GM13977 (cell line): ENCODE measurements around the gene SBK3.
"Not testable (repeated sequence)": the region's sequence is repeated elsewhere in the genome, so short reads cannot be mapped to it uniquely, and the experiment has no call there.

Experiments
- DNase-seq: peaks from one replicate; pipeline ENCODE4 v3.0.0; 2012; ENCODE audit warnings: low spot score
- CTCF ChIP-seq: IDR thresholded peaks from 2 replicates; pipeline ENCODE4 v1.5.1; 2012; ENCODE audit warnings: mild to moderate bottlenecking, control low read depth; ENCODE audit not compliant: insufficient read depth; ENCODE audit errors: extremely low read depth, missing control alignments
- in situ Hi-C: fragments of 300-500 bp; cut with MboI; formaldehyde crosslinking; loops from one replicate; pipeline ENCODE4 v1.12.0; 2022; ENCODE audit warnings: low sequenced_read_pairs, low pct_unique_long_range_greater_than_20kb, mixed read lengths, inconsistent platforms; ENCODE audit not compliant: unreplicated experiment

SBK3 gene

GRCh38 chr19:55502197-55502952 lies 43.0 kb downstream of the SBK3 start:
- no peak for DNase-seq
- in situ Hi-C loops: no loop called here
- TF ChIP-seq CTCF: no peak

DNA sequence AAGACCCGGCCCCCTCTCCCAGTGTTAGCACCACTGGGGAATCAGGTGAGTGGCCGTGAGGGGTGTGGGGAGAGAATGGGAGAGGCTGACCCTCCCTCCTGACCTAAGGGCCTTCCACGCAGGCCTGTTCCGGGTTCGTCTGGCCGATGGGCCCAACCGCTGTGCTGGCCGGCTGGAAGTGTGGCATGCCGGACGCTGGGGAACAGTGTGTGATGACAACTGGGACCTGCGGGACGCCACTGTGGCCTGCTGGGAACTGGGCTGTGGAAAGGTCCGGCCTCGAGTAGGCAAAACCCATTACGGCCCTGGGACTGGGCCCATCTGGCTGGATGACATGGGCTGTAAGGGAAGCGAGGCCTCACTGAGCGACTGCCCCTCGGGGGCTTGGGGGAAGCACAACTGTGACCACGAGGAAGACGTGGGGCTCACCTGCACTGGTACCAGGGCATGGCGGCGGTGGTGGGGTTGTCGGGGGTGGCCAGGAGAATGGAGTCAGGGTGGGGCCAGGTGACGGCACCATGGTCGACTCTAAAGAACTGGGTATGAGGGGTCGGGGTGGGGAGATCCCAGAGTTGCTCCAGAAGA lies 44.9 kb downstream of the SBK3 start:
- DNase-seq: no peak
- in situ Hi-C loops: no loop called here

DNA sequence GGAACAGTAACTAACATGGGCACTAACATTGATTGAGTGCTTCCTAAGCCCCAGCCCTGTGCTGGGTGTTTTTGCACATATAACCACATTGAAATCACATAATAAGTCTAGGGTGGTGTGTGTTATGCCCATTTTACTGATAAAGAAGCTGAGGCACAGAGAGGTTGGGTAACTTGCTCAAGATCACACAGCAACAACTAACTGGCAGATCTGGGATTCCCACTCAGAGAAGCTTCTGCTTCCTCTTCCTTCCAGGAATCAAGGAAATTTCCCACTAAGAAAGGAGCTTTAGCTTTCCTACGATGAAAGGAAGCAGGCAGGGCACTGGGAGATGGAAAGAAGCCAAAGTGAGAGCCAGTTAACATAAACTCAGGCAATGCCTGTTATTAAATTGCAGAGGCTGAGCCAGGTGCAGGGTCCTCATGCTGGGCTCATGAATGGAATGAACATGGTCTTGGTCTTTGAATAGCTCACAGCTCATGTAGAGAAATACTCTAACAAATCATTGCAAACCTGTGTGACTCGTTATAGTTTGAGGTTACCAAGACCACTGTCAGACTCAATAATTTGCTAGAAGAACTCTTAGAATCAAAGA lies 47.0 kb downstream of the SBK3 start:
- in situ Hi-C loops: no loop called here
- DNase-seq: no peak
- TF ChIP-seq CTCF: no peak

More for the DNA sequence above, 44.9 kb downstream of the SBK3 start:
- no peak for TF ChIP-seq CTCF

DNA sequence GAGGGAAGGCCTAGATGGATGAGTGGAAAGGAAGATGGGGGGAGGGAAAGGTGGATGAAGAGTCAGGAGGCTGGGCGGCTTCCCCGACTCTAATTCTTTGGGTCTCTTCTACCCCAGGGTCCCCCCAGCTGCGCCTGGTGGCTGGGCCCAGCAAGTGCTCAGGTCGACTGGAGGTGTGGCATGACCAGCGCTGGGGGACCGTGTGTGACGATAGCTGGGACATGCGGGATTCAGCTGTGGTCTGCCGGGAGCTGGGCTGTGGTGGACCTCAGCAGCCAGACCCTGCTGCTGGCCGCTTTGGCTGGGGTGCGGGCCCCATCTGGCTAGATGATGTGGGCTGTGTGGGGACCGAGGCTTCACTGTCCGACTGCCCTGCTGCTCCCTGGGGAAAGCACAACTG lies 47.6 kb downstream of the SBK3 start:
- no peak for DNase-seq
- TF ChIP-seq CTCF: no peak
- in situ Hi-C loops: no loop called here

DNA sequence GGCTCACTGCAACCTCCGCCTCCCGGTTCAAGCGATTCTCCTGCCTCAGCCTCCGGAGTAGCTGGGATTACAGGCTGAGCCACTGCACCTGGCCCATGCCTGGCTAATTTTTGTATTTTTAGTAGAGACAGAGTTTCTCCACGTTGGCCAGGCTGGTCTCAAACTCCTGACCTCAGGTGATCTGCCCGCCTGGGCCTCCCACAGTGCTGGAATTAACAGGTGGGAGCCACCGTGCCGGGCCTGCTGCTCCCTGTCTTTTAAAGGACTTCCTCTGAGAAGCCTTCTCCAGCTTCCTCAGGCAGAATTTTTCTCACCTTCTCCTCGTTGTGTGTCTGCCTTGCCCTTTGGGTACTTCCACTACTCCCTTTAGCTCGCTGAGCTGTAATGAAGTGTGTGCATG lies 48.5 kb downstream of the SBK3 start:
- in situ Hi-C loops, DNase-seq: not testable (repeated sequence)

DNA sequence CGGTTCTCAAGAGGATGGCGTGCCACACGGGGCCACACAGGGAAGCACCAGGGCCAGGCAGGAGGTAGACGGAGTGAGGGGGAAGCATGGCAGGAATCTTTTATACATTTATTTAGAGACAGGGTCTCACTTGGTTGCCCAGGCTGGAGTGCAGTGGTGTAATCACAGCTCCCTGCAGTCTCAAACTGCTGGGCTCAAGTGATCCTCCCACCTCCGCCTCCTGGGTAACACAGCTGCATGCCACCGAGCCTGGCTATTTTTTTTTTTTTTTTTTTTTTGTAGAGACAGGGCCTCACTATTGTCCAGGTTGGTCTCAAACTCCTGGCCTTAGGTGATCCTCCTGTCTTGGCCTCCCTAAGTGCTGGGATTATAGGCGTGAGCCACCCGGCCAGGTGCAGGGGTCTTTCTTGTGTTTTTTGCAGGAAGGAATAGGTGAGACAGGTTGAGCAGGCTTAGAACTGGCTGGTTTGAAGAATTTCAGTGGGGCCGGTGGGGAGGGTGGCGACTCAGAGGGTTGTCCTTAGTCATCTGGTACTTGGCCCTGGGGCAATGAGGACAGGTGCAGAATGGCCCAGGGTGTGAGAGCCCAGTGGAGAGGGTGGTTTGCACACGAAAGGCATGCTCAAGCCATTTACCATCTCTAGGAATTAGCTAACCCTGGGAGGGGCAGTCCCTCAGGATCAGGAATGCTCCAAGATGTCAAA lies 49.5 kb downstream of the SBK3 start:
- no peak for DNase-seq
- in situ Hi-C loops: no loop called here
- TF ChIP-seq CTCF: no peak
